NCI-H1436 (cell line): ENCODE measurements around the gene GALNT7.

ENCODE experiments used
- DNase-seq: peaks from one replicate; lab custom pipeline; 2025; lab: John Stamatoyannopoulos, UW

GALNT7 gene

DNA sequence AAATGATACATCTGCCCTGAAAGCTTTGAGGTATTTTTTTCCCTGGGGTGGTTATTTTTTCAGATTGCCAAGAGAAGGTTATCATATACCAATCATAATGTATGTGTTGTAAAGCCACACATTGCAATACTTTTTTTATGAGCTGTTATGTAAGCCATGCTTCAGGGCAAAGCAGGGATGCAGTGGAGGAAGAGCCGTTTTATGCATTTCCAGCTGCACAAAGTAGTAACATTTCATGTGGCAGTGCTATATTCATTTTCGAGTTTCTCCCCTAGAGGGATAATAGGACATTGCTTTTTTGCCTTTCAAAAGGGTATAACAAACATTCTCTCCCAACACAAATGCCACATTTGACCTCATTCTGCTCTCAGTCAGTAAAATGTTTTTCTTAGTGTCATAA, 68.5 kb downstream of the GALNT7 start:
- no peak for DNase-seq

DNA sequence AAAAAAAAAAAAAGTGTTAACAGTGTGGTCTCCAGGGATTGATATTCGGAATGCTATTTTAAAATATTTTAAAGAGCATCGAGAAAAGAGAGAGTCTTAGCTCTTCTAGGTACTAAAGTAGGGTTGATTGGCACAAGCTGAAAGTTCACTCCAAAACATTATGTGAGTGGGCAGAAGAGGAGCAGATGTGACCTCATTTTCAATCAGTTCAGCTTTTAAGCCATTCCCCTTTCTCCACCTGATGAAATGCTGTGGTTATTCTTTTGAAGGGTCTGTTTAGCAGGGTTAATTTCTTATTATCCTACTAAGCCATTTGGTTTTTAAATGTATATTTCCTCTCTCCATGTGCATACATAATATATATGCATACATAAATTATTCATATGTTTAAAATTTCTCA, 69.2 kb downstream of the GALNT7 start:
- no peak for DNase-seq

DNA sequence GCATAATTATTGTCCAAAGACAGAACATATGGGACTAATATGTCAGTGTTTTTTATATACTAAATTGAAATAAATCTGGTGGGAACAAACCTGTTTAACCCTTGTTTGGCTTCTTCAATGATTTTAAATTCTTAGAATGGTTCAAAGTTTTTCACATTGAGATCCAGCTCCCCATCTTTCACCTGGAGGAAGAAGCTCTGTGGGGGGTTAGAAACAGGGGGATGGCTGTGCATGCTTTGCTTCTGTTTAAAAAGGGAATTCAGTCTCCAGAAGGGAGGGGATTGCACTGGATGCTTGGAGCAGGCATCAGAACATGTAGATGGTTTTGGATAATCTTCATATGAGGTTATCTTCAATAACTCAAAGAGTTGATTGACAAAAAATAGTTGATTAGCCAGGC, 72.1 kb downstream of the GALNT7 start:
- DNase-seq = no peak

DNA sequence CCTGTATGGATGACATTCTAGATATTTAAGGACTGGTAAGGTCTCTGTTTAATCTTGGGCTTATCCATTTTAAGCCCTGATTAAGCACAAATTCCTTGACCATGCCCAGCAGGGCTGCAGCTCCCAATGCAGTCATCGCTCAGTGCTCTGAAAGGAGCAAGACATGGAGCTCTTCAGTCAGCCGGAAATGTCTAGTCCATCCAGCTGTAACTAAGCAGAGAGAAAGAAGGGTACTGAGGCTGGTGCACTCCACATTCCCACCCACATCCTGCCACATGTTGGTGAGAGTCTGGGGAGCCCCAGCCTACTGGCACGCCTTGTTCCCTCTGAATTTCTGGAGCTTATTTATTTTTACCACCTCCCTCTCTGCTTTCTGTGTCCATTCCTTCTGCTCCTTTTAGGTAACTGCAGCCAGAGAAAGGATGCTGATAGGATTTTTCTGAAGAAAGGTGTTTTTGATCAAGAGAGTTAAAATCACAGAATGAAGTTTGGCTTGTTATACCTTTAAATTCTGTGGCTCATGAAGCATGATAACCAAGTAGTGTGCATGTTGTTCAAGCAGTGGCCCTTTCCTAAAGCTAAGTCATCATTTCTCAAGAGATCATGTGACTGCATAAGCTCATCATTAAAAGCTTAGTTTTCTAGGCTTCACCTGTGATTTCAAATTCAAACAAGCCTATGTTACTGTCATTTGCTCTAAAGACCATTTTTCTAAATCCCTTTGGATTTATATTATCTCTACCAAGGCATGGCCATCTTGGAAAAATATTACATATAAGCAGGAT, 74.0 kb downstream of the GALNT7 start:
- DNase-seq = no peak

DNA sequence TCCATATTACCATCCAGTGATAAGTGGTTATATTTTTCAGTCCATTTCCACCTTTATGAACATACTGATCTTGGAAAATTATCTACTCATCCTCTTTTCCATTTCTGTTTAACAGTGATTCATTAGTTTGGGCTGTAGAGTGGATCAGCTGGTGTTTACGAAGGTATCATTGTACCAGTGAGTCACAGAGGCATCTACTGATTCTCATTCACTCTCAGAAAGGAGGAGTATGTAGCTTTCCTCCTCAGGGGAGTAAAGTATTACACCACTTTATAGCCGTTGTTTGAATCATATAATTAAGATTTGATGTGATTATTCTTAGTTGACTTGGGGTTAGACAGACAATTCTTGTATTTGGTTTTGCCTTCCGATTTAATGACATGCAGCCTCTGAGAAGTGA, 74.7 kb downstream of the GALNT7 start:
- peak; percentile 22 for DNase-seq

DNA sequence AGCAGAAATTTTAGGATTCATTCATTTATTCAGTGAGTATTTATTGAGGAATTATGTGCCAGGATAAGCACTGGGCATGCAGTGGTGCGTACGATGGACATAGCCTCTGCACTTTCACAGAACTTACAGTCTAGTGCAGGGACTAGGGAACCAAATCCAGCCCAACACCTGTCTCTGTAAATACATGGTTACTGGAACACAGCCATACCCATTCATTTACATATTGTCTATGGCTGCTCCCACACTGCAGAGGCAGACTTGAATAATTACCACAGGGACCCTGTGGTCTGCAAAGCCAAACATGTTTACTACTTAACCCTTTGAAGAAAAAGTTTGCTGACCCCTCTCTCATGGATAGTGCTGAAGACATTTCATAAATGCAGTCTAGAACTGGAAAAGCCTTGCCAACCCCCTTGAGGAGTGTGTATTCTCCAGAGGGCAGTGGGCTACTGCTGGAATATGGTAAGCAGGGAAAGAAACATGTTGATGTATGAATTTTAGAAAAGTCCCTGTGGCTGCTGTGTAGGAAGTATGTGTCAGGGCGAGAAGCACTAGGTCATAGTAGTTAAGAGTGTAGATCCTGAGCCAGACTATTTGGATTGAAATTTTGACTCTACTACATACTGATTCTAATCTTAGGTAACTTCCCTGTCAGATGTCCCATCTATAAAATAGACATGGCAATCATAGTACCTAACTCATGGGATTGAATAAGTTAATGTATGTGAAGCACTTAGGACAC, 75.5 kb downstream of the GALNT7 start:
- peak; percentile 49 for DNase-seq

DNA sequence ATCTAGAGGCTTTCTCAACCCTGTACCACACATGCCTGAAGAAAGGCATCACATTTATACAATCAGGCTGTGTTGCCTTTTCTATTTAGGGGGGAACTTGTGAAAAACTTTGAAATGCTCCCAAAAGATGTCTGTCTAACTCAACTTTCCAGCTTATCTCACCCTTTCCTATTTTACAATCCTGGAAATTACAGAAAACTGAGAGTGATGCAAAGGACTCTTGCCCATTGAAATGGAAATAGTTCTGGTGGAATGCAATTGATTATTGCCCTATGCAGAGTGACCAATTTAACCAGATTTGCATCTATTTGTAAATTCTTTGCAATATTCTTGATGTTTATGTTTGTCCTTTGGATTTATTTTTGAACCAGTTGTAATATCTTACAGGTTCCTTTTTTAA, 77.3 kb downstream of the GALNT7 start:
- no peak for DNase-seq

DNA sequence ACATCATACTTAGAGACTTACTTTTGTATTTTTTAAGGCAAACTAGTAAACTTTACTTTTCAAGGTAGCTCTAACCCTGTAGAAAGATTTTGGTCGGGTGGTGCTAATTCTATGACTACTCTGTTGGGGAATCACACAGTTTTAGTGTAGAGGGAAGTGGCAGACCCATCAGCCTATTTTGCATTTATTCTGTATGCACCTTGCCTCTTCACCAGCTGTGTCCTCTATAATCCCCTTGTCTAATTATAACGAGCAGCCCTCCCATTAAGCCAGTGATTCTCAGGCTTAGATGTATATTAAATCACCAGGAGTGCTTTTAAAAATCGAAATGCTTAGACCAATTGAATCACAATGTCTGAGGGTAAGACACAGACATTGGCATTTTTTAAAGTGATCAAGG, 78.1 kb downstream of the GALNT7 start:
- DNase-seq = peak; percentile 41

DNA sequence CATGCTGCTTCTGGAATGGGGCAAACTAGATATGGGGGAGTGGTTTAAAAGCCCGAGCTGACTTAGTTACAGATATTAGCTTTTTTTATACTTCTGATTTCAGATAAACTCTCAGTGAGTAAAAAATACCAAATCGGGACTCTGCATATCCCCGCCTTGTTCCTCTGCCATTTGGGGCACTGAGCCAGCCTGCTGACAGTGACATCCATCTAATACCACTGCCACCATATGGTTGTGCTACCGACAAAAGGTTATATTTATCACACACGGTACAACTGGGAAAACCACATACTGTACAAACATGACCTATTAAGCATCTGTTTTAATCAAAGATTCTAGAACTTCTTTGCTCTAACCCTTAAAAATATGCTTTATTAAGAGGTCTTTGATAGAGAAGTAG, 78.7 kb downstream of the GALNT7 start:
- no peak for DNase-seq

DNA sequence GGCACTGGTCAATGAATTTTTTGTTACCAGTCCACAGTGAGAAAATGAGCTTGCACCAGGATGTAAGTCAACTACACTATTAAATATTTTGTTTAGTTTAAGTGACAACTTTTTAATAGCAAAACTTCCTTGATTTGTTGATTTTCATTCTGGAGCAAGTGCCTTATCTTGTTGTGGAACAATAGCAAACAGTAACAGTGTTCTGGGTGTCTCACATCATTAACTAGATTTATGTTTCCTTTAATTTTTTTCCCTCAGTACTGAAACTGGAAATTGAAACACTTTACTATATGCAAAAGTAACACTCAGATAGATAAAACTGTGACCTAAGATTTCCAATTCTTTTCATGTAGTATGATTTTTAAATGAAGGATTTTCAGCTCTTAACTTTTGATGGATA, 80.1 kb downstream of the GALNT7 start:
- no peak for DNase-seq

DNA sequence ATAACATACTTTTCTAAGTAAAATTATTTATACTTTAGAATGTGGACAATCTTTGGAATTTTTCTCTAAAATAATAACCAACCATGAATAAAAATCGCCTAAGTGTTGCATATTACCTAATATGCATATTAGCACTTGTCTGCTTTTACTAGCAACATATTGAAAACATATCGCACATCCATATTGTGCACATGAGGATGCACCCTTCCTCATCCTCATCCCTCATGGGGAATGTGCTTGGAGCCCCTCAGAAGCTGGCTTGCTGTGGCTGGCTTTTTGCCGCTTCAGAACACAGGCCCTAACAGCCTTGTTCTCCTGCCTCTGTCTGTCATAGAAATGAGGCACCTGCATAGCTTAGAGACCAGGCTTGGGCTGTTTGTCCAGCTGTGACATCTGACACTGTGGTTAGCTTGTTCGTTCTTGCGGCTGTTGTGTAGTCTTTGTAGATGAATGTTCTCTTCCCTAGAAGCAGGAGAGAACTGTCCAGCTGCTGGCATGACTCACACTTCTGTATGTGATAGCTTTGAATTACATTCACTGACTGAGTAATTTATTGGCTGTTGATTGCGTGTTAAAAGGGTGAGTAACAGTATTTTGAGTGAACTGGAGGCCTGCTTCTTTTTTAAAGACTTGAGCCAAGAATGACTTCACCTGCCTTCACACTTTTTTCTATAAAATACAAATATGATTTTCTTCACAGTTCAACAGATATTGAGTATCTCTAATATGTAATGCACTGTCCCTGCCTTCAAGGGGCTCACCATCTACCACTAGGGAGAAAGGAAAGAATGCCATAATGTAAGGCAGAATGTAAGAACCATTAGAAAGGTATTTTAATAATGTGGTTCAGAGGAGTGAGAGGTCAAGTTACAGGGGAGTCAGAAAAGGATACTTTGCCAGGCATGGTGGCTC, 83.7 kb downstream of the GALNT7 start:
- peak; percentile 56 for DNase-seq

DNA sequence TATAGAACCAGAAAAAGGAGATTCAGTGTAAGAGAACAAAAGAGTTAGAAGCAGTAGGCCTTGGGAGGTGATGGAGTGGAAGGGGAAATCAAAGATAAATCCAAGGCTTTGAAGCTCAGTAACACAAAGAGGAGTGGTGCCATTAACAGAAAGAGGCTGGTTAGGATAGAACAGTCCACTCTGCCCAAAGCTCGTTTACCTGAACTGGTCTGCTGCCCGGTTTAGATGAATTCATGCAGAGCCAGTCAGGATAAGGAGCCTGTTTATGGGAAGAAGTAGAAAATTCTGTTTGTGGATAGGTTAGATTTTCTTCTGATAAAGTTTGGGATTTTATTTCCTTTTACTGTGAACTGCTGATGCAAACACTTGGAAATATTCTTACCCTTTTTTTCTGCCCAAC, 85.0 kb downstream of the GALNT7 start:
- no peak for DNase-seq

DNA sequence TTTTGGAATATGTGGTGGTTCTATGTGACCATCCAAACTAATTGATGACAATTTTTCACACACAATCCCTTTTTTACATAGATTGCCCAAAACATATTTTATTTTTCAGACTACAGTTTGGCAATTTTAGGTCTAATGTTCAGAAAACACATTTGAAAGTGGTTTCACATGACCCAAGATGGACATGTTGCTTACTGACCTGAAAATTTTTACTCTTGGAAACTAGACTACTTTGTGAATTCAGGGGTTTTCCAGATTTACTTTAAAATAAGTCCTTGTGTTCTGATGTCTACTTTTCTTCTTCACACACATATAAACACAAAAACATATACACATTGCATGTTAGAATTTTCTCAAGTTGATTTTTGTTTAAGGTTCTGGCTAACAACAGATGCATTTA, 86.0 kb downstream of the GALNT7 start:
- no peak for DNase-seq

DNA sequence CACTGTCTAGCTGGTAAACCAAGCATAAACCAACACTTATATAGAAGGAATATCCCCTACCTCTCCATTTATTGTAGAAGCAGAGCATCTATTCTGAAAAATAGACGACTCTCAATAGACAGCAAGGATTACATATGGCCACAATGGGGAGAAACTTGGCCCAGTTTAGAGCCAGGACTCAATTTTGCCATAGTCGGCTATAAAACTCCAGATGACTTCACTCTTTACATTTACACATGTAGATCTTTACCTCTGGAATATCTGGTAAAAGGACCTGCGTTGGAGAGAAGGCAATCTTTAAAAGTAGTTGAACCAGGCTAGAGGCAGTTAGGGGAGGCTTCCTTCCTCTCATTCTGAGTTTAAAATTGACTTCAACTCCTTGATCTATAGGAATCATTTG, 88.2 kb downstream of the GALNT7 start:
- no peak for DNase-seq

DNA sequence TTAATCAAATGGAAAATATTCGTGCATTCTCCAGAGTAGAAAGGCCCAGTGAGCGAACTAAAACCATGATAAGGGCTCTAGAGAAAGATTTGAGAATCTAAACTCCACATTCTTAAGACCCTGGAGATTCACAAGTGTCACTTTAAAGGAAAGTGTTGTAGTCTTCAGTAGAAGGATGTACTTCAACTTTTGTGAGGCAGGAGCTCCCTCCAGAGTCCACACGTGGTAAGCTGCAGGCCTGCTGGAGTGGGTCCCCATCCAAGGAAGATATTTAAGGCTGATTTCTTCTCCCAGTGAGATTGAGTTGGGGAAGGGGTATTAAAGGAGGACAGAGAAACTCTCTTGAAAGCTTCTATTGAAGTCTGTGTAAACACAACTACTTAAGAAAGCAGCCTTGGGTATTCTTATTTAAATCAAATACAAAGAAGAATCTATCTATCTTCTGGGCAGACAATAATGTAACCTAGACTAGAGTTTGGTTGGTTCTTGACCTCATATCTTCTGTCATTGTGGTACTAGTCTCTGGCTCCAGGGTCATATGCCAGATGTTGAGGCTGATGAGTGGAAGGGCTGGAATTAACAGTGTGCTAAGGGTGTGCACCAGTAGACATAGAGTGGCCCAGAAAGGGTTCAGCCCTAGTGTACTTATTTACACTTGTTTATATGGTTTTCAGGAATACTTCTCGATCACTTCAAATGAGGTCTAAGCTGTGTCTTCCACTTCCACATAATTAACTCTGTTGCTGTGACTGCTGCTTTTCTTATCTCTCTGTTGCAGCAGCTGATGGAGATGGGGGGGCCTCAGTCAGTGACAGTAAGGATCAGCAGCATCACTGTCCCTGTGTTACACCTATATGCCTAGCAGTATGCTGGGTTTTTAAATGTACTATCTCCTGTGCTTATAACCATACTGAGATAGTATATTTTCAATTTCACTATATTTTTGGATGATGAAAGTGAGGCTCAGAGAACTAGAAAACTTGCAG, 89.4 kb downstream of the GALNT7 start:
- DNase-seq = peak; percentile 73

DNA sequence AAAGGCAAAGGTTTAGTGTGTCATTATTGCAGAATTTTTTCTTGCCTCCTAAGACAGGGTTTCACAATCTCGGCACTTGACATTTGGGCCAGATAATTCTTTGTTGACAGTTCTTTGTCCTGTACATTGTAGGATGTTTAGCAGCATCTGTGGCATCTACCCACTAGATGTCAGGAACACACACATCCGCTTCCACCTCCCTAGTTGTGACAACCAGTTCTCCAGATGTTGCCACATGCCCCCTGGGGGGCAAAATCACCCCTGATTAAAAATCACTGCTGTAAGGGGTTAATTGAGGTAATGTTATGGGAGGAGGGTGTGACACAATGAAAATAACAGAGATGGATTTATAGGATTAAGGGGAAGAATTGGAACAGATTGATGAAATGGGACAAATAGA, 90.3 kb downstream of the GALNT7 start:
- no peak for DNase-seq

DNA sequence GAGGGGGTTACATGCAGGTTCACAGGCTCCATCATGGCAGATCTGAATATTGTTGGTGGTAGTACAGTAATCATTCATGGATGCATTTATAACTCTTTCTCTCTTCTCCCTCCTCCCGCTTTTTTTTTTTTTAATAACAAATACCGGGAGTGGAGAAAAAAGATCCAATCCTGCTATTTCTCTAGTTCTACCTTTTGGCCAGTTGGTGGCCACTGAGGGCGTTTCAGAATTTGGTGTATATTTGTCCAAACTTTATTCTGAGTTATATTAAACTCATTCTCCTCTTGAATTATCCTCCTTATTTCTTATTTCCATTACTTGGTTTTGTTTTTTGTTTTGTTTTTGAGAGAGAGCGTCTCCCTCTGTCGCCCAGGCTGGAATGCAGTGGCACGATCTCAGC, 90.7 kb downstream of the GALNT7 start:
- no peak for DNase-seq

DNA sequence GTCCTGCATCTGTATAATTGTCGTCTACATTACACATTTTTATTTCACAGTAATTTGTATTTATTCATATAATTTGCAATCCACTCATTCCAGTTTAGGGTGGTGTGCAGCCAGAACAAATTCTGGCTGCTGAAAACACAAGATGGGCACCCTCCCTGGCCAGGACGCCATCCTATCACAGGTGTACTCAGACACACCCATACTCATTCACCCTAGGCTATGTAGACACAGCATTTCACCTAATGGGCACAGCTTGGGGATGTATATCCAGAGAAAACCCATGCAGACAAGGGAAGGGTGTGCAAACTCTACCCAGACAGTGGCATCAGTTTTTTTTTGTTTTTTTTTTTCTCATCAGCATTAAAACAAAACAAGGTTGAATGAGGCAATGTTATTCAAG, 92.4 kb downstream of the GALNT7 start:
- DNase-seq = no peak

DNA sequence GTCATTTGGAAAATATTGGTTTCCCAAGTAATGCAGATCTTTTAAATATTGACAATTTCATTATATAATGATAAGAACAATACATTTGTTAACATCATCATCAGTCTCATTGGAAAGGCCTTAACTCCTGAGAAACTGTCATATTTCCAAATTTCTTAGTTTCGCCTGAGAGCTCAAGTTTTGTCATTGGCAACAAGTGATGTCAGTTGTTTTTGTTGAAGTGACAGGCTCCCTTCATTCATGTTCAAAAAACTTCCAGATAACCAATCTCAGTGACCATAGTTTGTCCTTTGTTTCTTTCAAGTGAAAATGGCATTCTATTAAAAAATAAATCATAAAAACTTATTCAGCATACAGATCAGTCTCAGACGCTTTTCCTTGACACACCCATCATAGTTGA, 93.8 kb downstream of the GALNT7 start:
- no peak for DNase-seq

DNA sequence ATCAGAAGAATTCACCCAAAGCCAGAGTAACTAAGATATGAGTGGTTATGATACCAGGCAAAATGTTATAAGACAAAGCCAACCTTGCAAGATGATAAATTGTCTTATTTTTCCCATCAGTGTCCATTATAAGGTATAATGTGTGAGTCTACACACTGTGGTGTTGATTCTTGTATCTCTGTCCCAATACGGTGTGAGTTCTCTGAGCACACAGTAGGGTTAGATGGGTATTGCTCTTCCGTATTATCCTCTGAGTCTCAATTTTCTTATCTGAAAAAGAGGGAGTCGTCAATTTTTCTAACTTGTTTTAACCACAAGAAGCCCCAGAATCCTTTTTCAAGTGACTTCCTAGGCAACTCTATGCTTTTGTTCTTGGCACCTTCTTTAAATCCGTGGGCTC, 95.6 kb downstream of the GALNT7 start:
- DNase-seq = no peak

DNA sequence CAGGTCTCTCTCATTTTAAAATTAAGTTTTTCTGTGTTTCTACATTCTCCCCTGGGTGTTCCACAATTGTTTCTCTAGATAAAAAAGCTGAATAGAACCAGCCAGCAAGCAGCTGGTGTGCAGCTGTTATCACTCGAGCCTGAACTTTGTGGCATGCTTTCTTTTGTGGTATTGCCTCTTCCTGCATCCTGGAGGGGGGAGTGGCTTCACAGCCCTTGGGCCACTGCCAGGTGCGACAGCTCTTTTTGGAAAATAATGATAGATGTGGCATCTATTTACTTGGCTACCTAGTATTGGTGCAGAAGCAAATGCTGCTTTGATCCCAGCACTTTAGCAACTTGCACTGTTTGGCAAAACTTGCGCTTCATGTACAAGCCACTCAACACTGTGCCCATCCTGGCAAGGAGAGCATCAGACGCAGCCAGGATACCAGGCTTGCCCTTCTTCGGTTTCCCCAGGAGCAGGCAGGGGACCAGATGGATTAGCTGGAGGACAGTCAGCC, 96.1 kb downstream of the GALNT7 start:
- DNase-seq = peak; percentile 61
